GM12864 (cell line): ENCODE measurements around the gene SHISAL1.

Experiments used
- DNase-seq: peaks from one replicate; pipeline ENCODE4 v3.0.0-alpha.2; 2011; ENCODE audit warnings: low read depth
- H3K4me3 ChIP-seq: 2 replicates; pipeline ENCODE4 v1.5.1; 2011; ENCODE audit warnings: mild to moderate bottlenecking, low read depth, low read length, control low read depth
- CTCF ChIP-seq: IDR thresholded peaks from 2 replicates; pipeline ENCODE4 v1.5.1; 2011; ENCODE audit warnings: low read depth, mild to moderate bottlenecking, moderate library complexity, low read length, control low read depth, inconsistent platforms; ENCODE audit errors: missing control alignments

Gene SHISAL1

DNA sequence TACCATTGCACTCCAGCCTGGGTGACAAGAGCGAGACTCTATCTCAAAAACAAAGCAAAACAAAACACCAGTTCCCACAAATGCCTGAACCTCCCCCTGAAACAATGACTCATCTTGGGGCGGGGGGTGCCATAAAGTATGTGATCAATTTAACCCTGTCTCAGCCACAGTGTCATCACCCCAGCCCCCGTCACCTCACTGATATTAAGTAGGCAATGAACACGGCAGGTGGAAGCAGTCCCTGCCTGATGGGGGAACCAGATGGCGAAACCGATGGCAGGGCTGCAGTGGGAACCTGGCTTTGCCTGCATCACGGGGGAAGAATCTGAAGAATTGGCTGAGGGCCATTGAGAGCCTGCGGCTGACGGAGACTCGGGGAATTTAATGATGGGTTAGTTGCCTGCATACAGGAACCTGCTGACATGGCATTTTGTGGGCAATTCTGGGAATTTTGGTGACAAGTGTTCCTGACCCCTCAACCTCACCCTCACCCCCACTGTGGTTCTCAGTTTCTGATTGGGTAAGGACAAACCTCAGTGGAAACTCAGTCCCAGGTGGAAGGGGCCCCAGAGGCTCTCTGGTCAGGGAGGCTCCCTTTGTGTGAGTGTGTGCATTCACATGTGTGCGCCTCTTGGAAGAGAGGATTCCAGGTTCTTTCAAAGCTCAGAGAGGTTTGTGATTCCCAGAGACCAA is 39.1 kb upstream of the SHISAL1 start:
- TF ChIP-seq CTCF = no peak
- no peak overlapping the region for H3K4me3 ChIP-seq
- no peak for DNase-seq

GRCh38 chr22:44351037-44351436 is 38.3 kb upstream of the SHISAL1 start:
- no peak for TF ChIP-seq CTCF
- no peak overlapping the region for H3K4me3 ChIP-seq
- no peak for DNase-seq

- H3K4me3 ChIP-seq = no peak overlapping the region
- no peak for TF ChIP-seq CTCF
- DNase-seq = no peak
Observed at GRCh38 chr22:44349594-44349993, 36.8 kb upstream of the SHISAL1 start.

DNA sequence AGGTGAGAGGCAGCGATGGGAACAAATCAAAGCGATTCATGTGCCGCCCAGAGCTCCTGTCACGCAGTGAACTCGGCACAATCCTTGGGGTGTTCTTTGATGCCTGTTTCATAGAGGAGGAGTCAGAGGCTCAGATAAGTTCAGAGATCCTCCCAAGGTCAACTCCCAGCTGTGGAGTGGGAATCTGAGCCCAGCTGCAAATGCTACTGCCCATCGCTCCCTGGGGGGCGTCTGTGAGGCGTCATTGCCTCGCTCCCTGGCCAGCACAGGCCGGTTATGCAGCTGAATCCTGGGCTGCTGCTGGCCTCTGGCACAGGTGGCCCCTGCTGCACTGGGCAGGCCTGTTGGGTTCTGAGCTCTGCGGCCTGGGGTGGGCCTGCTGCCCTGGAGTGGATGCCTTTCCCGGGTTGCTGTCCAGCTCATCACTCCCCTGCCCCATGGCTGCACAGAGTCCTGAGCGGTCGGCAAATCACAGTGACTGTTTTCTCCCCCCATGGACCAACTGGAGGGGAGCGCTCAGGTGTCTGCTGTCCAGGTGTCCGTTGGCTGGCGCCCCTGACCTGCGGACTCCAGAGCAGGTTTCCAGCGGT is 36.3 kb upstream of the SHISAL1 start:
- DNase-seq = no peak
- no peak for TF ChIP-seq CTCF
- H3K4me3 ChIP-seq = no peak overlapping the region

DNA sequence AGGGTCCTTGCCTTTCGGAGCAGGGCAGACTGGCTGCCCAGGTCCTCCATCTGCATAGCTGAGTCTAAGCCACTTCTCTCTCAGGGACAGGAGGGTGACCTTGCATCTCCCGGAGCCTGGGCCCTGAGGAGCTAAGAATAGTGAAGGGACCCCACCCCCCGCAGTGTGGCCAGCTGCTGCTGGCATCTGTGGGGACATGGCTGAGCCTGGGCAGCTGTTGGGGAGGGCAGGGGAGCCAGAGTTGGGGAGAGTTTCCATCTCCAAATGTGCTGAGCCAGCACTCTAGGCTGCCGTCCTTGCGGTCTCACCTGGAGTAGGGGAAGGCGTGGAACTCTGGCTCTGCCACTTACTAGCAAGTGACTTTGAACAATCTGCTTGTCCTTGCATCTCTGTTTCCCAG is 34.8 kb upstream of the SHISAL1 start:
- TF ChIP-seq CTCF = no peak
- H3K4me3 ChIP-seq = no peak overlapping the region
- no peak for DNase-seq

GRCh38 chr22:44347080-44347479 is 34.3 kb upstream of the SHISAL1 start:
- no peak overlapping the region for H3K4me3 ChIP-seq
- DNase-seq = no peak
- TF ChIP-seq CTCF = no peak

DNA sequence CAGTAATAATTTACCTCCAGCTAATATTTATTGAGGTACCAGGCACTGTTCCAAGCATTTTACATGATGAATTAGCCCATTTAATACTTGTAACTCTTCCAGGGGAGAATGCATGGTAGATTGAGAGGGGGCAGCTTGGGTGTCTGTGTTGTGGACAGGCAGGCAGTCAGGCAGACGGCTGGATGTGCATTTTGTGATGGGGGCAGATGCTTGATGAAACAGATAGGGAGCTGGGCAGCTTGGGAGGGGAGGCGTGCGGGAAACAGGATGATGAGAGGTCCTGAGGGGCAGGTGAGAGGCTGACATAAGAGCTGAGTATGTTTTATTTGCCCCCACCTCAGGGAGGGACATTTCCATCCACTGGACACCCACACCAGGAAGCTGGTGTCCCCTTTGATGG is 33.1 kb upstream of the SHISAL1 start:
- no peak for DNase-seq
- no peak overlapping the region for H3K4me3 ChIP-seq
- TF ChIP-seq CTCF = no peak
